Forelimb muscle (tissue), 1 donor: ENCODE results near the gene FAM204A. TPM values are rescaled to one million over a fixed set of nuclear protein-coding genes. Genes with fewer than 3 reads are reported as not detected.

Experiments used
- DNase-seq: peaks from one replicate; pipeline ENCODE4 v3.0.0-alpha.2; 2013; ENCODE audit warnings: low read depth
- polyA plus RNA-seq: library from polyadenylated mRNA; unstranded; fragments of 120-200 nt; gene quantifications from one replicate; pipeline ENCODE4 v1.2.1, GENCODE V29; 2013; ENCODE audit not compliant: insufficient read length

FAM204A gene
- polyA plus RNA-seq, 1 donor, result 35.4 TPM

DNA sequence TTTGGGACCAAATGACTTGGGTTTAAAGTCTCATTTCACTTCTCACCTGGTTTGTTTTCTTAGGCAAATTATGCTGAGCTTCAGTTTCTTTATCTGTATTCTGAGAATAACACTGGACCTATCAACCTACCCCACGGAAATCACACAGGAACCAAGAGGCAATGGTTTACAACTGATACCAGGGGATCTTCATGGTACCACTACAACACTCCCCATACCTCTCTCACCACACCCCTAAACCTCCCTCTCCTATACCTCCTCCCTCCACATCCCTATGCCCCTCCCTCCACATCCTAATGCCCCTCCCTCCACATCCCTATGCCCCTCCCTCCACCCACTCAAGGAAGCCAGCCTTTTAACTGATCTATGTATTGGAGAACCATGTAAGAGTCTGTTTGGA lies 9.9 kb downstream of the FAM204A start:
- DNase-seq, result no peak

DNA sequence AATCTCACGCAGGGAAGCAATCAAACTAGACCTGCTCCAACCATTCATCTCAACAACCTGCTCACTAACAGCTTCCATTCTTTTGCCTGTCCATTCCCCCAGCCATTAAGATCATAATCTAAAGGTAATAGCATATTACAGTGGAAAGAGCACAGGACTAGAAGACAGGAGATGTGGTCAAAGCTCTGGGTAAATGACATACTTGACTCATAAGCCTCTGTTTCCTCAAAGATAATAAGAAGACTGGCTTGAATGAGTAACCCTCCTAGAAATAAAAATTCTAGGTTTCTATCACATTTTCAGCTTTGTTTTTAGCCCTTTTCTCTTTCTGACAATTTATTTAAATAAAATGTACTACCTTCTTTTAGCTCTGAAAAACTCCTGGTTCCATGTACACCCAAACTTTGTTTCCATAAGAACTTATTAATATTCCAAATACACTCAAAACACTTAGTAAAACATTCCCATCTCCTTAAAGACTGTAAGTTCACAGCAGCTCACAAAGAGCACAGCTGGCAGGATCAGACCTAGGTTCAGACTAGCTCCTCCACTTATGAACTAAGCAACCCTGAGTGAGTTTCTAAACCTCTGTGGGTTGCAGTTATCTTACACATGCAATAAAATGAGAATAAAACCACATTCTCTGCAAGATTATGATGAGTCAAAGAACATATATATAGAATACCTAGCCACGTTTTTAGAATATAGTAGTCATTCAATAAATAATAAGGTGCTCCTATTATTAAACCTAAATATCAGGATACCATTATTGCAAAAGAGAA lies 11.6 kb downstream of the FAM204A start:
- DNase-seq, result no peak

DNA sequence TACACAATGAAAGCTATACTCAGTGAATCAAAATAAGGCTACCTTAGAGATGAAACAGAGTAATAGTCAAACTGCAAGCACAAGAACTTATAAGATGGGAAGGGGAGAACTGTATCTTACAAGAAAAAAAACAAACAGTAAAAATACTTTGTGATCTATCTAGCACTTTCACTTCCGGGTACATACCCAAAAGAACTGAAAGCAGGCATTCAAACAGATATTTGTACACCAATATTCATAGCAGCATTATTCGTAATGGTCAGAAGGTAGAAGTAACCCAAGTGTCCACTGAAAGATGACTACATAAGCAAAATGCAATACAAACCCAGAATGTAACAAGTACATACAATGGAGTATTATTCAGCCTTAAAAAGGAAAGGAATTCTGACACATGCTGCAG lies 18.0 kb downstream of the FAM204A start:
- DNase-seq, result no peak

DNA sequence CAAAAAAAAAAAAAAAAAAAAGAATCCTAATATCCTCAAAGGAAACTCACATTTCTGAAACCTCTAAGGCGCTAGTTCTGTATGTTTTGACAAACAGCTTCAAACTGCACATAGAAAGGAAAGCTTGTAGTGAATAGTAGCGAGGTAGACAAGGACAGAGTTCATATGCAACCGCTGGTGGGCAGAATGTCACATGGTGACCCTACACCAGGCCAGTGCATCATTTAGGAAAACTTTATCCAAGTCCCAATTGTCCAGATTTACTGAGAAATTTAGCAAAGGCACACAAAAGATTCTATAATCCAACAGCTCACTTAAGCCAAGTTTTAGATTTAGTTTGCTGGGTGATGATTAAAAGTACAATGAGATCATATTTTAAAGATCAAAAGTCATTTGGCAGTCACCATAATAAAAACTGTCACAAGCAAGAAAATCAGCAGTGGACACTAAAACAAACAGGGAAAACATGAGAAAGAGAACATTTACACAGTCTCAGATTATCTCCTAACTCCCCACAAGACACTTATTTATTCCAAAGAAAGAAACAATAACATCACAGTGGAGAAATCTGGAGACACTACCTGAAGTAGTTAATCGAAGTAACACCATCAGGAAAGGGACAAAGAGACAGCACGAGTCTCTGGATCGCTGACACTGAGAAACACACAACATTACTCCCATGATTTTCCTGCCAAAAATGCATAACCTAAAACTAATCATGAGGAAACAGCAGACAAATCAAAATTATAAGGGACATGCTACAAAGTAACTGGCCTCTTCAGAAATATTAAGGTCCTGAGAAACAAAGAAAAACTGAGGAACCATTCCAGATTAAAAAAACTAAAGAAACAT lies 20.2 kb downstream of the FAM204A start:
- DNase-seq, result no peak

DNA sequence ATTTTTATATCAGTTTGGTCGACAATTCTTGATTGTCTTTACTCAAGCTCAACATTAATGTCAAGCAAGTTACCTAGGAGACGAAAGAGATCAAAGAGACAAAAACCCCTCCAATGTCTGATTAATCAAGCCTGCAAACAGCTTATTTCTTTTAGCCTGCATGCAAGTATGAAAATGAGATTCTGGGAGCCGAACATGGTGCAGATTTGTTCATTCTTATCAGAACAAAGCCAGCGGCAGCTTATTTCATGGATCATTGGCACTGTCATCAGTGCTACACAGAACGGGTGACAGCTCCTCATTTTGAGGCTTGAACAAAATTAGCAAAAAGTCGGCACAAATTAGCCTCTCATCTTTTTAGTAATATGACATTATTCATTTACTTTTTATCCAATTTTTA lies 26.5 kb downstream of the FAM204A start:
- DNase-seq, result no peak

DNA sequence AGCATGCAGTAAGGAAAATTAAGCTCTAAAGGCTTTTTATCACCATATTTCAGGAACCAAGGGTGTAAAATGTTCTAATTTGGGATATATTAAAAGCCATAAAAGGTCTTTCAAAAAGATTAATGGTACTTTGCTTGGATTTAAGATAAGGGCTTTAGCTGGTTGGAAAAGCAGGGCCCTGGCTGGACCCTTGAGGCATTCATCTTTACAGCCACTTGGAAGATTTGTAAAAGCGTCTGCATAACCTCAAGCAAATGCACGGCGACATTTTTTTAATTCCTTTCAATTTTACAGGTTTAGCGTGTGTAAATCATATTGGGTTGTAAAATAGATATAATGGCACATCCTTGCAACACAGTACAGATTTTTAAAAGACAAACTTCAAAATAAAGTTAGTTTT lies 27.2 kb downstream of the FAM204A start:
- DNase-seq, result no peak

DNA sequence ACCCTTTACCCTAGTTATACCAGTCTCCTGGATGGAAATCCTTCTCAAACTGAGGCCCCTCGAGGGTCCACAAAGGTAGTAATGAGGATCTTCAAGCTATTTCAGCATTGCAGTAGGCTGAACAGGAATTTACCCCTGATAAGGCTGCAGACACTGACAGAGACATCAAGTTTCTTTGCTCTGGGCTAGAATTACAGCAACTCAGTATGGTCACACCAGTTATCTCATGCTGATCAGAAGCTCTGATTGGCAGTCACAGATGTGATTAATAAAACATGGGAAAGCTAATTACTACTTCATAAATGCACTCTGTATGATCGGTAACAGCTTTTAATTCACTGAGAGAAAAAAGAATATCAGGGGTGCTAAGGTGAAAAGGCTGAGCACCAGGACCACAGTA lies 30.6 kb downstream of the FAM204A start:
- no peak for DNase-seq

DNA sequence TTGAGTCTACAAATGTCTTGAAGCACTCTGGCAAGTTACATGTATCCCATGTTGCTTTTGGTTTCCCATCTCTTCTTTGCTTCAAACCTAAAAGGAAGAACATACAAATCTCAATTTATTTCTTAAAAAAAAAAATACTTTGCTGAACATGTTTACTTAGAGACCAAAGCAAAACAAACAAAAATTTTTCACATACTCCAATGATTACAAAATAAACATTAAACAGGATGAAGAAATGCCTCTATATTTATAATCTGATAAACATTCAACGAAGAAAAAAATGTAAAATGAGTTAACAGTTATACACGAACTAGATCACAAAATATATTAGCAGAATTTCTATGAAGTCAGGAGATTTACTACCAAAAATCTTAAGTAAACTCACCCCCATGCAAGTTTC lies 31.3 kb downstream of the FAM204A start:
- no peak for DNase-seq

DNA sequence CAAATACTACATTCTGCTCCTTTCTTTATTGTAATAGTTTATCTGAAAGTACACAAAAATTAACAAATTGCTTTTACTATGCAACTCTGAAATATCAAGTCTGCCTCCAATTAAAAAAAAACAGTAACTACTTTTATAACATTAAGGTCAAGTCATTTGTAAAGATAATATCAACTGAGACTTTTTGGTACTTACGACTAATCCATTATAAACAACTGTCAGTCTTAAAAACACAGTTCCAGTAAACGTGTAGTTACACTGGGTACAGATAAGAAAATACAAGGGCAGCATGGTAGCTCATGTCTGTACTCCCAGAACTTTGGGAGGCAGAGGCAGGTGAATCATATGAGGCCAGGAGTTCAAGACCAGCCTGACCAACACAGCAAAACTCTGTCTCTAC lies 32.2 kb downstream of the FAM204A start:
- DNase-seq, result no peak

DNA sequence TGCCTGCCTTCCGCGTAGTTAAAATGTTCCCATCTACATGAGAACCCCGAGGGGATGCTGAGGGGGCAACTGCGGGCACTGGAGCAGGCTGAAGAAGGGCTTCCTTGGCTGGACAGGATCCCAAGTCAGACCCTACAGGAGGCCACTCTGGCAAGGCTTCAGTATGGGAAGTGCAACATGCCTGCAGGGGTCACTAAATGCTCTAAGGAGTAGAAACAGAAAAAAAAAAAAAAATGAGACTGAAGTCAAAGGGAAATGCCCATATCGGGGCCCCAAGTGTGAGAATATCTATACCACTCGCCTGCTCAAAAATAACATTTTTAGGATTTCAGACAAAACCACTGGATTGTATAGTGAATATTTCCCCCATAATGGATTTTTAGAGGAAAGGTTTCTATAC lies 33.5 kb downstream of the FAM204A start:
- DNase-seq, result no peak

DNA sequence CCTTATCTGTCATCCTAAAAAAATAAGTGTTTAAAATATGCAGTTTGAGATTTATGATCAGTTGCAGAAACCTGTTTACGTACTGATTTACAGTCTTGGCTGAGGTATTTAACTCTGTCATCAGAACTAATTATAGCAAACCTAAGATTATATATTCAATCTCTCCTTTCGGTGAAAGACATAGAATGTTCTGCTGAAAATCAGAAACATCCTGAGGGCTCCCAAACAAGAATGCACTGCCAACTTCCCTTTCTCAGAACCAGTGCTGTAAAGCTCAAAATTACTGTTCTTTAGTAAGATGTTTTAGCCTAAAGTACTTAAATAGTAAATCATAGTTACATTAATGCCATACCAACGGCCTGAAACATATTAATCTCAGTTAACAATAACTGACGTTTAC lies 34.3 kb downstream of the FAM204A start:
- no peak for DNase-seq

DNA sequence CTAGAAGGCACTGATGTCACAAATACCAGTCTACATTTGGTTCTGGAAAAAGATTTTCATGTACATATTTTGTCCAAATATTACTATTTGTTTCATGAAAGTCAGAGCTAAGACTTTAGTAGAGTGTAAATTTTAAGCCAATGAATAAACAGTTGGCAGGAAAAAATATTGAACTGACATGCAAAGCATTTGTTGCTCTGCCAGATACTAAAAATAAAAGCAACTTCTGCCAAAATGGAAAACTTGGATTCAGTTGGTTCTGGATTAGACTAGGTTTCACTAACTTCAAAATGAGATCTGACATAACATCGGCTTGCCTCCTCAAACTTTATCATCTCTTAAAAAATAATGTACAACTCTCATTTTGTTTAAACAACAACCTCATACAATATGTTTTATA lies 34.9 kb downstream of the FAM204A start:
- DNase-seq, result no peak

DNA sequence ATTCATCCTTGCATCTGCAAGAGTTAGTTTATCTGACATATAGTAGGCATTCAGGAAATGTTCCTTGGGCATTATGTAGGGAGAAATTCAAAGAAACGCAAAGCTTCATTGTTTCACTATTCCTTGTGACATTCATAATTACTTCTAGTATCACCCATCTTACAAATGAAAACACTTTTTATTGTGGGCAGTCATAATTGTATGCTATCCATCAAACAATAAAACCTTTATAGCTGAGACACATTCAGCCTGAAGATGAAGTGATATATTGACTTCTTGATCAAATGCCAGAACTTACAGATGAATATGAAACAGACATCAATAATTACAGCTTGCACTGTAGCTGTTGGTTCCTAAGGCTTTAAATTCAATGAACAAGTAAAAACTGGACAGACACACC lies 36.4 kb downstream of the FAM204A start:
- no peak for DNase-seq

DNA sequence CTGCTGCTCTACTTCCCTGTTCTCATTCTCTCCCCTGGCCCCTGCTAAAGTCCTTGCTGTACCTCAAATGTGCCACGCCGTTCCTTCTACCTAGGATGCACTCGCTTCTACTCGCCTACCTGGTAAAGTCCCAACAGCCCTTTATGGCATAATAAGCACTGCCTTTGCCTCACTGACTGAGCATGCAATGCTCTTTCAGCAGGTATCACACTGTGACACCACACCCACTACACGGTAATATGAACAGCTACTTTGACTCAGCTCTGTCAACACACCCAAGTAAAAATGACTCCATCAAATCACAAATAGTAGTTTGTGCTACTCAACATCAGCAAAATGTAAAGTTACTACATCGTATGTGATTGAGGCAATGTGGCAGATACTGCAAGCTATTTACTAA lies 37.6 kb downstream of the FAM204A start:
- no peak for DNase-seq

DNA sequence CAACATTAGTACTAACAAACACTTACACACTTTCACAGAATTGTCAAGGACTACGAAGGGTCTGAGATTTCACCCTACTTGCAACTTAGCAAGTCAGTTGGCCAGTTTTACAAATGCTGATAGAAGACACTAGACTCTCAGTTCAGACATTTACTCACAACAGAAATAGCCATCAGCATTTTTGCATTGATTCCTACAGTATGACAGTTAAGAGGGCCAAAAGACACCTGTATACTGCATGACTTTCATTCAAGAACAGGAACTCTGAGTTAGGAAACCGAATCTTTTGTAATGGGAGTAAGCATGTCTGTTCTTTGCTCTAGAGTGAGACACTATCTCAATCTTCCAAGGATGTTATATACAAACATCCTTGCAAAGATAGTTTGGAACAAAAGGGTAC lies 40.9 kb downstream of the FAM204A start:
- no peak for DNase-seq

DNA sequence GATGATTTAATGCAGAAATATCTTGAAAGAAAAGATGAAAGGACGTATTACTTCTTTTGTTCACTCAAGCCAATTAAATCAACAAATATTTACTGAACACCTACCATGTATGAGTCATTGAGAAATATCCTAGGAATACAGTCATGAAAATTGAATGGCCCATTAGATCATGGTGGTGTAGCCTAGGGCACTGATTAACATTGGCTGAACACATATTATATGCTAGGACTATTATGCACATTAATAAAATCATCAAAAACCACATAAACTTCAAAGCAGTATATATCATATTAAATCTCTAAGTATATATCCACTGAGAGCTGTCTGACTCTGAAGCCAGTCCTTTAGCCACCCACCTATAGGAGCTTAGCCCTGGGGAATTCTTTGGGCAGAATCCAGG lies 41.8 kb downstream of the FAM204A start:
- DNase-seq, result no peak

DNA sequence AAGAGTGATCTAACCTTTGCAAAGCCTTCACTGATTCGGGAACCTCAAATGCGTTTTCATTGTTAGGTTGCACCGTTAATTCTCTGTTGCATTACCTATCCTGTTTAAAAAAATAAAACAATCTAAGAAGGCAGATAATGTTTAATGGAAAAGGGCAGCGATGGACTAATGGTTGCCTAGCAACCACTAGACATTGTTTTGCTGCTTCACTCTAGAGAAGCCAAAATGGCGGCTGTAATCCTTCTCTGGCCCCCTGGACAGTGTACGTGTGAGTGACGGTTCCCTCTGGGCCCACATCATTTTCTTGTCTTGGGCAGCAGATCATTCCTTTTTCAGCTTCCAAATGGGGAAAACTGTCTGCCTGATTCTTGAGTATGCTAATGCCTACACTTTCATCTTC lies 43.3 kb downstream of the FAM204A start:
- no peak for DNase-seq

DNA sequence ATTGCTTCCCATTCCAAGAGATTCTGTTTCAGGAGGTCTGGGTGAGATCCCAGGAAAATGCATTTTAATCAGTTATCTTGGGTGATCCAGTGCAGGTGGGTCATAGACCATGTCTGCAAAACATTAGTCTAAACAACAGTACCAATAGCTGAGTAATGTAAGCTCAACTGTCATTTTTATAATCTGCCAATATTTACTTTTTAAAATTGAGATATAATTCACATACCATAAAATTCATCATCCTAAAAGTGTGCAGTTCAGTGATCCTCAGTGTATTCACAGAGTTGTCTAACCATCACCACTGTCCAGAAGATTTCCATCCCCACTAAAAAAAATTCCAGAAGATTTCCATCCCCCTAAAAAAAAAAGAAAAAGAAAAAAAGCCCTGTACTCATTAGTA lies 51.0 kb downstream of the FAM204A start:
- no peak for DNase-seq

DNA sequence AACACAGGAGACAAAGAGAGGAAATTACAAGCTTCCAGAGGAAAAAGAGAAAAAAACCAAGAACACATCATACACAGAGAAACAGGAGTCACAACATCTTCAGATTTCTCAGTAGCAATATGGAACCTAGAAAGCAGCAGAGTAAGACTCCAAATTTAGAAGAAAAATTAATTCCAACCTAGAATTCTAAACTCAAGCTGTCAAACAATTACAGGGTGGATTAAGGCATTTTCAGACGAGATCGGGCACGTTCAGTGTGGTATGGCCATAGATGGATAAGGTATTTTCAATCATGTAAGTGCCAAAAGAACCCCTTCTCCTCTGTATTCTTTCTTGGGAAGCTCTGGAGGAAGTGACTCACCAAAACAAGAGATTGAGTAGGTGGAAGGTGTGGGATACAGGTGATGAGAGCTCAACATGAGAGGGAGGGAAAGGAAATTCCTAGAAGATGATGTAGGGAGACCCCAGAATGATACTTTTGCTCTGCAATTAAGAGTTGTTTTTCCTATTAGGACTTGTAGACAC lies 51.6 kb downstream of the FAM204A start:
- DNase-seq, result no peak

DNA sequence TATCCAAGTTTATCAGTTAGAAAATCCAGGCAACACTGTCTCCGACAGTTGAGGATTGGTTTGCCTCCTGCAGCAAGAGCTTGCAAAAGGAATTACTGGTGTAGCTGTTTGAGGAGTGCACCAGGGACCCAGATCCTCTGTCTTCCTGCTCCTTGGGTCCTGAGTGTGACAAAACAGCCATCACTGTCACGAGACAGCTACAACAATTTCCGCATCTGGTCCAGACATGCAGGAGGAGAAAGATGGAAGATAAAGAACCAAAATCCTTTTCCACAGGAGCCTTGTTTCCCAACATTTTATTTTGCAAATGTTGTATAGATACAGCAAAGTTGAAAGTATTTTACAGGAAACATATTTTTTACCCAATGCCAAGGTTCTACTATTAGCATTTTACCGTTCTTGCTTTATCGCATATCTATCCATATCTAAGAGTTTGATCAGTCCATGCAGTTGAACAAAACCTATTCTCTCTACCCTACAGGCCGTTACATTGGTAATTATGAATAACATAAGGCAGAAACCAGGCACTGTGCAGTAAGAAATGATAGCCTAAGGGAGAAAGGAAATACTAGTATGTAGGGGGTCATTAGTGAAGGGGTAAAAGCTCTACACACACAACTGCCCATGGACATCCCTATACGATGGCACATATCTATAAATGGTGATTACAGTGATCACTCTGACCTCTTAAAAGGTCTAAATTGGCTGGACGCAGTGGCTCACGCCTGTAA lies 54.9 kb downstream of the FAM204A start:
- DNase-seq, result no peak

DNA sequence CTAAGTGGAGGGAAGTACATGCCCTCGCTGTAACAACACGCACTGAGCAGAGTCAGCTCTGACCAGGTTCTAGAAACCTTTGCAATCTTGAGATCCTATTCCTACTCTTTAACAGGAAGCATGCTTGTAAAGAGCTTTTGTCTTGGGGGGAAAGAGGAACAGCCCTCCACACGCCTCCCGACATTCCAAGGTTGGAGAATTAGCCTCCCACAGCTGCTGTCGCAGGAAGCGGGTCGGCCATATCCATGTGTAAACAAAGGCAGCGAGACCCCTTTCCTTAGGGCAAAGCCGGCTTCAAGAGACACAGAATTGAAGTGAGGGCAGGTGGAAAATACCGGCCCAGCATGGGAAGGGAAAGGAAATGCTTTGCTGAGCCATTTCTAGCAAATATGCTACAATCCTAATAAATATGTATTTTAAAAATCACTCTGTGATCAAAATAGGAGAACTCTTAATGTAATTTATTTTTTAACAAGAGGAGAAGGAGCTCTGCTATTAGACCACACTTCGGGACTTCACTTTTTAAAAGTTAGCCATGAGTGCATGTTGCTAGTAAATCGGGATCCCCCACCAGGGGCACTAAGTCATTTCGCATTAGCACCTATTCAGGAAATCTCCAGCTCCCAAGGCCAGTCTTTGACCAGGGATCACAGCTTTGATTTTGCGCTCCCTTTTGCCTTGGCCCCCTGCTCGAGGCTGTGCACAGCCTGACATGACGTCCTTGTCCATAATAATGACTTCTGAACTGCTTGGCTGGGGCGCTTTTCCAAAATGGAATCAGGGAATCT lies 55.9 kb downstream of the FAM204A start:
- DNase-seq, result no peak

DNA sequence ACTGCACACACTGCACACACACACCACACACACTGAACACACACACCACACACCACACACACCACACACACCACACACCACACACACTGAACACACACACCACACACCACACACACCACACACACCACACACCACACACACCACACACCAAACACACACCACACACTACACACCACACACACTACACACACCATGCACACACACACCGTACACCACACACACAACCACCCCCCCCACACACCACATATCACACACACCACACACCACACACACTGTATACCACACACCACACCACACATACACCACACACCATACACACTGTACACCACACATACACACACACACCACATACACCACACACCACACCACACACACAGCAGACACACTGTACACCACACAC lies 59.5 kb downstream of the FAM204A start:
- DNase-seq, result no peak
